22Rv1 (cell line): ENCODE measurements around the gene PICALM.

Source experiments
- ZFX ChIP-seq: fragments of 450-650 bp; IDR thresholded peaks from 2 replicates; pipeline ENCODE4 v1.6.1; 2017; ENCODE audit warnings: antibody characterized with exemption, borderline replicate concordance
- TF ChIP-seq, protein P1 (sequence below): fragments of 450-650 bp; IDR thresholded peaks from 2 replicates; pipeline ENCODE4 v1.5.1; 2017; ENCODE audit warnings: mild to moderate bottlenecking

DNA sequence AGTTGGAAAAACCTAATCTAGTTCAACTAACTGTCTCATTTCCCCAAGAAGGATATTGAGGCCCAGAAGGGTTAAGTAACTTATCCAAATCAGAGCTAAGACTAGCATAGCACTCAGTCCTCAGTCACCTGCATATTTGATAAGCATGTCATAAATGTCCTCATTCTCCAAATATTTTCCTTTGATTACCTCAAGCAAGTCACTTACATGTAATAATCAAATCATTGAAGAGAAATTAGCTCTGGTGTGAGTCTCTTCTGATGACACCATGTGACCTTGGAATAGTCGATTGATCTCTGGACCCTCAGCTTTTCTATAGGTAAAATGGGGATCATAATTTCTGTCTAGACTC, 48.8 kb upstream of the PICALM start:
- TF ChIP-seq, protein P1, sequence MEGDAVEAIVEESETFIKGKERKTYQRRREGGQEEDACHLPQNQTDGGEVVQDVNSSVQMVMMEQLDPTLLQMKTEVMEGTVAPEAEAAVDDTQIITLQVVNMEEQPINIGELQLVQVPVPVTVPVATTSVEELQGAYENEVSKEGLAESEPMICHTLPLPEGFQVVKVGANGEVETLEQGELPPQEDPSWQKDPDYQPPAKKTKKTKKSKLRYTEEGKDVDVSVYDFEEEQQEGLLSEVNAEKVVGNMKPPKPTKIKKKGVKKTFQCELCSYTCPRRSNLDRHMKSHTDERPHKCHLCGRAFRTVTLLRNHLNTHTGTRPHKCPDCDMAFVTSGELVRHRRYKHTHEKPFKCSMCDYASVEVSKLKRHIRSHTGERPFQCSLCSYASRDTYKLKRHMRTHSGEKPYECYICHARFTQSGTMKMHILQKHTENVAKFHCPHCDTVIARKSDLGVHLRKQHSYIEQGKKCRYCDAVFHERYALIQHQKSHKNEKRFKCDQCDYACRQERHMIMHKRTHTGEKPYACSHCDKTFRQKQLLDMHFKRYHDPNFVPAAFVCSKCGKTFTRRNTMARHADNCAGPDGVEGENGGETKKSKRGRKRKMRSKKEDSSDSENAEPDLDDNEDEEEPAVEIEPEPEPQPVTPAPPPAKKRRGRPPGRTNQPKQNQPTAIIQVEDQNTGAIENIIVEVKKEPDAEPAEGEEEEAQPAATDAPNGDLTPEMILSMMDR = no peak
- no peak for TF ChIP-seq ZFX
